HG03469 (cell line): ENCODE data around the gene SUGCT.
"Not testable (repeated sequence)": the region's sequence is repeated elsewhere in the genome, so short reads cannot be mapped to it uniquely, and the experiment has no call there.

Experiments
- ATAC-seq: cut with Tn5 transposase; IDR thresholded peaks from one replicate; pipeline ENCODE4 v1.9.1; 2021; ENCODE audit warnings: mild to moderate bottlenecking, moderate library complexity, moderate number of reproducible peaks; ENCODE audit not compliant: unreplicated experiment

Gene SUGCT

DNA sequence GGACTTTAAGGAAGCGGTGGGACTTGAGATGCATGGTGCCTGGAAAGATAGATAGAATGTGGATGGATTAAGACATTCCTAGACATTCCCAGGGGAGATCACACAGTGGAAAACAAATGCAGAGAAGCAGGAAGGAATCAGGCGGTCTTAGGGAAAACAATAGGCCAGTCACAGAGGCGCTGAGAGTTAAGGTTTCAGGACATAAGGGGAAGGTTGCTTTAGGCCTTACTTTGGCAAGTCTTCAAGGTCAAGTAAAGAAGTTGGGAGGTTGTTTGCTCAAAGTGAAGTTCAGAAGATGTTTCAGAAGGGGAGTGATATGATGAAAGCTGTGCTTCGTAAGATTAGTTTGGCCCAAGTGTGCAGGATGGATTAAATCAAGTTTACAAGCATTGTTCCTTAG is 109.4 kb downstream of the SUGCT start:
- no peak for ATAC-seq

DNA sequence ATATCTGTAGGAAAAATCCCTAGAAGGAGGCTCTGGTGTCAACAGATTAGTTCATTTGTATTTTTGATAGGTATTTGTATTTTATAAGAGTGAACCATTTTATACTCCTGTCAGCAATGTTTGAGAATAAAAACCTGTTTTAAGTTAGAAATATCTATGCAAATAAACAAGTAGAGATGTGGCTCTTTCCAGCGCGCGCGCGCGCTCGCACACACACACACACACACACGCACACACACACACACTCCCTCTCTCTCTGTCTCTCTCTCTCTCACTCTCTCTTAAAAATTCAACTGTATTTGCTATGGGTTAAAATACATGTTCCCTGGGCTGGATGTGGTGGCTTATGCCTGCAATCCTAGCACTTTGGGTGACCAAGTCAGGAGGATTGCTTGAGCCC is 113.9 kb downstream of the SUGCT start:
- no peak for ATAC-seq

DNA sequence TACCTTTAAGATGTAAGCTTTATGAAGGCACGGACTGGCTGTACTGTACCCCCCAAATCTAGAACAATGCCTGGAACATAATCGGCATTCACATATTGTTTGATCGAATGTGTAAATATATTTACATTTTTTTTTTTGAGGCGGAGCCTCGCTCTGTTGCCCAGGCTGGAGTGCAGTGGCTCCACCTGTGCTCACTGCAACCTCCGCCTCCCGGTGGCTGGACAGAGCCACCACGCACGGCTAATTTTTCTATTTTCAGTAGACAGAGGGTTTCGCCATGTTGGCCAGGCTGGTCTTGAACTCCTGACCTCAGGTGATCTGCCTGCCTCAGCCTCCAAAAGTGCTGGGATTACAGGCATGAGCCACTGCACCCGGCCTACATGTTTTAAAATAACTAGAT is 118.6 kb downstream of the SUGCT start:
- ATAC-seq = not testable (repeated sequence)

DNA sequence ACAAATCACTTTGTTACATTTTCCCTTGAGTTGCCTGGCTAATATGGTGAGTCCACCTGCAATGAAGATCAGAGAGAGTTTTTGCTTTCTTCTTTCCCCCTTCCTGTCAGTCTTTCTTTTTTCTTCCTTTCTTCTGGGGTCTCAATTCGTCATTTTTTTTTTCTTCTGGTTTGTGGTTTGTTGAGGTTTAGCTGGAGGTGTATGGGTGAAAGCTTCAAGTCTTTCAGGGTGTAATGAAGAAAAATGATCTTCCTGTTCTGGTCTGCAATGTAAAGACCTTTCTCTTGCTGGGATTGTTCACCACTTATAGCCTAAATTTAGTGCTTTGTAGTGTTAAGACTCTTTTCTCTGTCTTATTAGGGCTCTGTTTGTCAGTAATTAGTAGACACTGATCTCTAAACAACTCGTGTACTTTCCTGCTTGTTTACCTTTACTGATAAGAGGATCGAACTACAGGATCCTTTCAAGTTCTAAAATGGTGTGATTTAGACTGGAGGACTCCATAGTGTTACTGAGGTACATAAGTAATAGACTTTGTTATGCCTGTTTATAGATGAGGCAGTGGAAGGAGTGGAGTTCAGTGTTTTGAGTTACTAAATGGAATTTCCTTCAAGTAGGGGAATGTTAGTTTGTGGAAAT is 129.1 kb downstream of the SUGCT start:
- no peak for ATAC-seq

DNA sequence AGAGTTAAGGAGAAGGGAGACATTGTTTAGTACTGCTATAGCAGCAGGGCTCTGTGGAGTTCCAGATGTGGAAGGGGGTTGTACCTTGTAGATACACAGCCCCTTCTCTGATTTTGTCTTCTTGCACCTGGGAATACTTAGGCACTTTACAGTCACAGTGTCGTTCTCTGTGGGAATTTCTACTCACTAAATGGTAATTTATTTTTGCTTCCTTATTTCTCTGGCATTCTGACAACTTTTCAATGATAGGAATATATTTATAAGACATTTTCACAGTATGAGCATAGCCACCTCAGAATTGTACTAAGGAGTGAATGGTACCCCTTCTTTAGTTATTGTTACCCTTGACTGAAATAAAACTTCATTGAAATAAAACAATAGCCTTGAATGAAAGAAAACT is 132.8 kb downstream of the SUGCT start:
- ATAC-seq = no peak

DNA sequence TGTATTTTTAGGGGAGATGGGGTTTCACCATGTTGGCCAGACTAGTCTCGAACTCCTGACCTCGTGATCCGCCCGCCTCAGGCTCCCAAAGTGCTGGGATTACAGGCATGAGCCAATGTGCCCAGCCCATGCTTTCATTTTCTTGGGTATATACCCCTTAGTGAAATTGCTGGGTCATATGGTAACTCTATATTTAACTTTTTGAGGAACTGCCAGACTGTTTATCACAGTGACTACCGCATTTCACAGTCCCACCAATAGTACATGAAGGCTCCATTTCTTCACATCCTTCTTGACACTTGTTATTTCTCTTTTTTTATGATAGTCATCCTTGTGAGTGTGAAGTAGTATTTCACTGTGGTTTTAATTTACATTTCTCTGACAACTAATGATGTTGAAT is 134.0 kb downstream of the SUGCT start:
- not testable (repeated sequence) for ATAC-seq

DNA sequence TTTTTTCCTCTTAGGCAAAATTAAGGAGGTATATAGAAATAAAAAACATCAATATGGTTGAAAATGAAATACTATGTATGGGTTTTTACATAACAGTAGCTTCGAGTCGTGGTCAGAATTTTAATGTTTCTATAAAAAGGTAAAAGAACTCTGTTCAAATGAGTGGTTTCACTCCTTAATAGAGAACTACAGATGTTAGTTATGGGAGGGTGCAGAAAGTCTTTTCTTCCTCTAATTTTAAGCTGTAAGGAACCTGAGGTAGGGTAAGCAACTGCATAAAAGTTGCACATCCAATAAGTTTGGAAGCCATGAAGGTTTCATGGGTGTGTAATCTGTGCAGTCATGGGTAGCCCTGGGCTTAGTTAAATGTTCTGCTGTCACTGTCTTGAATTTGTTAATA is 141.3 kb downstream of the SUGCT start:
- no peak for ATAC-seq

DNA sequence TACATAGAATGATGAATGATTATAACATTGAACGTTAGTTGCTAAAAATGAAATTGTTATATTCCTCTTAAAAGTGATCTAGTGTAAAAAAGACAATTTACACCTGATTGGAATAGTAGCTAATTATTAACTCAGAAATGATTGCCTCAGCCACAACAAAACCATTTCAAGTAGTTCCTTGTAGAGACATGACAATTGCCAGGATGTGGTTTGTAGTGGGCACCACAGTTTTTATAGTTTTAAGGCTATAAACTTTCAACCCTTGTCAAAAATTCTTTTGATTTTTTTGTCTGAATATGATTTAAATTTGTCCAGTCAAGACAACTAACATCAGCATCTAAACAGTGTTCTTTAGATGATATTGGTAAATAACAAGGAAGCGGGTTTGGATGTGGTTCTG is 145.2 kb downstream of the SUGCT start:
- ATAC-seq = no peak

DNA sequence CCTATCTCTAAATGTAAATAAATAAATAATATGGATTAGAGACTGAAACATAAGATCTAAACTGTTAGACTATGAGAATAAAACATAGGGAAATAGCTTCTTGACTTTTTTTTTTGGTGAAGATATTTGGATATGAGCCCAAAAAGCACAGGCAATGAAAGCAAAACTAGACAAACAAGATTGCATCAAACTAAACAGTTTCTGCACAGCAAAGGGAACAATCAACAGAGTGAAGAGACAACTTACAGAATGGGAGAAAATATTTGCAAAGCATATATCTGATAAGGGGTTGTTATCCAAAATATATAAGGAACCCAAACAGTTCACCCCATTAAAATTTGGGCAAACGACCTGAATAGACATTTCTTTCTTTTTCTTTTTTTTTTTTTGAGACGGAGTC is 148.1 kb downstream of the SUGCT start:
- ATAC-seq = no peak

DNA sequence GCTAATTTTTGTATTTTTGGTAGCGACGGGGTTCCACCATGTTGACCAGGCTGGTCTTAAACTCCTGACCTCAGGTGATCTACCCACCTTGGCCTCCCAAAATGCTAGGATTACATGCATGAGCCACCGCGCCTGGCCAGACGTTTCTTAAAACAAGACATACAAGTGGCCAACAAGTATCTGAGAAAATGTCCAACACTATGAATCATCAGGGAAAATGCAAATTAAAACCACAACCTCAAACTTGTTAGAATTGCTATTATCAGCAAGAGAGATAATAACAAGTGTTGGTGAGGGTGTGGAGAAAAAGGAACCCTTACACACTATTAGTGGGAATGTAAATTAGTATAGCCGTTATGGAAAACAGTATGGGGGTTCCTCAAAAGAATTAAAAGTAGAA is 148.6 kb downstream of the SUGCT start:
- ATAC-seq = no peak

DNA sequence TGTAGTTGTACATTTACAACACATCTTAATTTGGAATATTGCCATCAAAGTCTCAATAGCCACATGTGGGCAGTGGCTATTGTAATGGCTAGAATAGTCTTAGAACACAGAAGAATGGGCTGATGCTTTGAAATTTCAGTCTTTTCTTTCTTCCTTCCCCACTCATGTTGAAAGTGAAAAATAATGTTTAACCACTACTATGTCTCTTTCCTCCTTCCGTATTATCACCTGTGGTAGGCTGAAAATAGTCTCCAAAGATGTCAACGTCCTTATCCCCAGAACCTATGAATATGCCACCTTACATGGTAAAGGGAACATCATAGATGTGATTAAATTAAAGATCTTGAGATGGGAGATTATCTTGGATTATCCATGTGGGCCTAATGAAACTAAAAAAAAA is 154.0 kb downstream of the SUGCT start:
- no peak for ATAC-seq

DNA sequence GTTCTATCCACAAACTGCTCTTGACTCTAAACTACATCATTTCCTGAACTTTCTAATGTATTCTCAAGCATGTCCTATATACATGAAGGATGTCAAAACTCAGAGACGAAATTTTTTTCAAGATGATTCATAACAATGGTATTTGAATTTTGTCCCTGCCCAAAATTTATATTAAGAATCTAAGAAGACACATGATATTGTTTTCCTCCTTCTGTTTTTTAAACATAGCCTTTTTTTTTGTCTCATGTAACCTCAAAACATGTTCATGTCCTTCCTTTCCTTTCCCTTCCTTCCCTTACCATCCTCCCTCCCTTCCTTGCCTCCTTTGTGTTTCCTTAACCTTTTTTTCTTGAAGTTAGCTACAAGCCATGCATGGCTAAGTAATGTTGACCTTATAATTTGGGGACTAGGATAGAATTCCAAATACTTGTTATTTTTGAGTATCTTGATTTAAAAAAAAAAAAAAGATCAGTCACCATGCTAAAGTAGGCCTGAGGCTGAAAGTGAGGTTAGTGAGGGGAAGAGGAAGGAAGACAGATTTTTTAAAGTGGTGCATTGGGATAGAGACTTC is 163.0 kb downstream of the SUGCT start:
- ATAC-seq = no peak

DNA sequence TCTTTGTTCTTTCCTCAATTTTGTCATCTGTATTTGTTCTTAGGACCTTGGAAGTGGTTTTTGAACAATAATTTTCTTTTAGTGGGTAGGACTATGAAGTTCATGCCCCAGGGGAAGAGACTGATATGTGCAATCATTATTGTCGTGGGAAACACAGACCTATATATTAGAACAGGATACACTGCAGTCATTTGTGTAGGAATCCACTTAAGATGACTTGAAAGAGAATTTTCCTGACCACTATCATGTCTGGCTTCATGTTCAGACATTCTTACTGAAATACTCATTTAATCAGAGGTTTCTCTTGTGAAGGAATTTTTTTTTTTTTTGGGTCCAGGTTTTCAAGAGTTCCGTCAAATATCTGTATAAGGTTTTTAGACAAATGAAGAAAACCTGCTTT is 163.6 kb downstream of the SUGCT start:
- ATAC-seq = no peak

DNA sequence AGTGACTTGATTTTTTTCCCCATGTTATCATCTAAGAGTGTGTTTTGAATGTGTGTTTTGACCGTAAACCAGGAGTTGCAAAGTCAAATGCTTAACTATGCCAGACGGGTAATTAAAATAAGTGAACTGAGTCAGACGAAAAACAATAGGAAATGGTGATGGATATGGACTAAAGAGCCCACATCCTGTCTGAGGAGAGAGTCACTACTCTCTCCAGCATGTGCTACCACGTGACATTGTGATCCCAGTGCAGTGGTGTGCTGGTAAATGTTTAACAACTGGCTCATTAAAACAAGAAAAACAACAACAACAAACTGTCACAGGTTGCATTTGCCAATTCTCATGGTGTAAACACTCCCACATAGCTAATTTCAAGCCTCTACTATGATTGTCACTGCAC is 164.3 kb downstream of the SUGCT start:
- no peak for ATAC-seq

DNA sequence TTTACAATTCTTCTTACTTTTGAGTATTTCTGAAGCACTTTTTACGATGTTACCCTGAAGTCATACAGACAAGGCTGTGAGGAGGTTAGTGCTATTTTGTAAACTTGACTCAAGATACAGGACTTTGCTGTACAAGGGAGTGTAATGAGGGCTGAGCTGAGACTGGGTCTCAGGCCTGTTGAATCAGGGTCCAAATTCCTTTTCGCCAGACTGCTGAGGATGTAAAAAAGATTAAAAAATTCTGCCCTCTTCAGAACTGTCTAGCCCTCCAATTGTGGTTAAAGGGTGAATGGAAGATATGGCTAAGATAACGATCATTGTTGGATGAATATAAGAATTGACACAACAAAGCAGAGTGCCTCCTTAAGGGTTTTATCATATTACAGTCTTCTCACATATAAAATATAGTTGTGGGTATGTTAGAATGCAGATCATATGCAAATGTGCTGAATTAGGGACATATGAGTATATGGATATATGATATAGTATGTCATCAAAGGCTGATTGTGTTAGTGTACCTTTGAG is 165.4 kb downstream of the SUGCT start:
- no peak for ATAC-seq

DNA sequence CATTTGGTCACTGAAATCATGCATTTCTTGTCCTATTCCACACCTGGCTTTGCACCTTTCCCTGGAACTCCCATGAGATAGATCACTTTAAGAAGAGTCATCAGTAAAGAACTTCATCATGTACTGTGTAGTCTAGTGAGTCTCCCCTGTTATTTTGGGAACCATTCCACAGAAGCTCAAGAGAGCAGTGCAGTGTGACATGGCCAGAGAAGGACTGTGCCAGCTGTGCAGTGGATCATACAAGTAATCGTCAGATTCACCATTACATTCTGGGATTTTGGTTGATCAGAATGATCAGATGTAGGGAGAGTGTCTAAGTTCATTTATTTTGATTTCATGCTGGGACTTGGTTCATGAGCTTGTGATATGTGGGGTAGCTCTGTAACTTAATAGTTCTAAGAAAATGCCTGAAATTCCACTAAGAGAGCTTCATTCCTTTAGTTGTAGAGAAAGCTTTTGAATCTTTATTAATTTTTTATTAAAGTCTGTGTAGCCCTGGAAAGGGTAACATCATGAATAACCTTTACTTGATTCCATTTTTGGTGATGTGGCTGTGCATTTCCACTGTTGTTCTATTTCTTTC is 166.8 kb downstream of the SUGCT start:
- no peak for ATAC-seq

DNA sequence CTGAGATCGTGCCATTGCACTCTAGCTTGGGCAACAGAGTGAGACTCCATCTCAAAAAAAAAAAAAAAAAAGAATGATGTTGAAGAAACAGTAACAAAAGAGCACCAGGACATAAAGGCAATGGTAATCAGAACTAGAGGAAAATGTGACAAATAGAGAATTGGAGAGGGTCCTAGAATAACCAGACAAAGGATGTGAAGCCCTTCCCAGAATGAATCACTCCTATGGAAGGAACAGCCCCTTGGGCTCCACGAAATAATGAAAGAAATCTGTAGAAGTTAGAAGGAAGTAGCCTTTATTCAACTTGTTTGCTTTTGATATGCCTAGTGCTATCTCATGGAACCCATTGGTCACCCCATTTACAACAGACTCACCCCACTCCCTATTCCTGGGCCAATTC is 169.2 kb downstream of the SUGCT start:
- no peak for ATAC-seq

DNA sequence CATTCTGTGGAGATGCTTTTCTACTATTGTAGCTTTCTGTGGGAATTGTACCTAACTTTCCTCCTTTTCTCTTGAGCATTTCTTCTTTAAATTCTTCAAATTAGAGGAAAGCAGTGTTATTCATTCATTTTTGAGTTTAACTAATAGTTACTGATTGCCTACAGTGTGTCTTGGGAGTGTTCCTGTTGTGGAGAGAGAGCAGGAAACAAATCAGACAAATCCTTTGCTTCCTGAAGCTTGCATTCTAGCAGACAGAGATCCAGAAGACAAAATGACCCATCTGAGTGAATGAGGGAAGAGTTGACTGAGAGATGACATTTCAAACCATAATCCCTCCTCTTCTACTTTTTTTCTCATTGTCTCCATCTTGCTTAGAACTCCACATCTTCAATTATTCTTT is 170.4 kb downstream of the SUGCT start:
- ATAC-seq = no peak

DNA sequence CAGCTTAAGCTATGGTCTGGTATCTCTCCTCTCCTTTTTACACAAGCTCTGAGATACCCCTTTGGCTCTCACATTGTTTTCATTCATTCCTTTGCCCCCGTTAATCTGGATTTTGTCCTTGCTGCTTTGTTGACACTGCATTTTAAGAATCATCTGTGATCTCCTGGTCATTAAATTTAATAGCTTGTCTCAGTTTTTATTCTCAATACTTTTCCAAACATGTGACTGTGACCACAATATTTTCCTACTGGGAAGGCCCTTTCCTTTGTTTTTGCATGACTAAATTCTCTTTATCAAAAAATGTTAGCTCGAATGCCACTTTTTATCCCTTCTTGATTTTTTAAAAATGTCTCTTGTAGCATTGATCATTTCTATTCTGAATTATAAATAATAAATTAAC is 171.2 kb downstream of the SUGCT start:
- ATAC-seq = no peak

DNA sequence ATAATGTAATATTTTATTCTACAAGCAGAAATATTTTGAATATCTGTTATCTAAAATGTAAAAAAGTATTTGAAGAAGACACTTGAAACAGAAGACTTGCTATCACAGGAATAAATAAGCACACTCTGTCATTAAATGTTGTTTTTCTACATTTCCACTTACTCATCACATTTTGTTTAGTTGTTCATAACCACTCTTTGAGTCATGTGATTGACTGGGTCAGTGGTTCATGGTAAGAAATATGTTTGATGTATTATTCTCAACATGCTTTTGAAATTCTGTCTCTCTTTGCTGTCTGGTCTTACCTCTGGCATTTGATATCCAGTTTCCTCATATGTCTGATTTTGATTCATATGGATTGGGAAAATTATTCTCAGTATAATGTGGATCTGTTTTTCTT is 171.8 kb downstream of the SUGCT start:
- ATAC-seq = no peak

DNA sequence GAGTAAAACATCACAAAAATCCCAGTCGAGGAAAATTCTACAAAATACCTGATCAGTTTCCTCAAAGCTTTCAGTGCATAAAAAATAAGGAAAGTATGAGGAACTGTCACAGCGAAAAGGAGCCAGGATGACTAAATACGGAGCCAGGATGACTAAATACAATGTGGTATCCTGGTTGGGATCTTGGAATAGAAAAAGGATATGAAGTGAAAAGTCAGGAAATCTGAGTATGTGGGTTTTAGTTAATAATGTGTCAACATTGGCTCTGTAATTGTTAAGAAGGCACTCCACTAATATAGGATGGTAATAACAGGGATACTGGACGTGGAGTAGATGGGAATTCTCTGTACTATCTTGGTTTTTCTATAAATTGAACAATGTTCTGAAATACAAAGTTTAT is 175.5 kb downstream of the SUGCT start:
- no peak for ATAC-seq

DNA sequence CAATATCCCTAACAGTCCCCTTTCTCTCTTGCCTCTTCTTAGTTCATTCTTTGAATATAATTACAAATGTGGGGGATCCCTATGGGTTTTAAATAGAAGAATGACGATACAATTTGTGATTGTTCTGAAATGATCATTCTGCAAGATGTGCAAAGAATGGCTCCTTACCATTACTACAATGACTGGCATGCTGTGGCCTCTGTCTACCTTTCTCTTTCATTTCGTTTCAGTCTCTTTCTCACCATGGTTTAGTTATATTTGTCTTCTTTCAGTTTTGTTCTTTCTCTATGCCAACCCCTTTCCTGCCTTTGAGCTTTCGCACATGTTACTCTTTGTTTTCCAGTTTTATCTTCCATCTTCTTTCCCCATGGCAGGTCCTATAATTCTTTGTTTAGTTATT is 176.5 kb downstream of the SUGCT start:
- ATAC-seq = peak; percentile 100

DNA sequence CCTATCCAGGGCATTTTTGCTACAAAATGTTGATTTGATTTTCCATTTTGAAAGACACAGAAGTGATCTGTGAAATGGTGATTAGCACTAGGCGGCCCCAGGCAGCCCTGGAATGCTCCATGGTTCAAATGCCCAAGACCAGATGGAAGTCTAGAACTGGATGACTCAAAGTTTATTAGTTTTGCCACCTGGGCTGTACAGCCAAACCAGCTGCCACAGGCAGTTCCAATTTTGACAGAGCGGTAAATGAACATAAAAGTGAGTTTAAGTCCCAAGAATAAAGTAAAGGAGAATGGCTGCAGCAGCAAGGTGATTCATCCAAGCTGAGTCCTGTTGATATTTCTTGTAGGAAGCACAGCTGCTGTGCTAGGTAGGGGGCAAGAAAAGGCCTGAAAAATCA is 180.5 kb downstream of the SUGCT start:
- no peak for ATAC-seq
